IMR-90 (cell line): Measurements from ENCODE around the gene SFXN2.

Source experiments
- BHLHE40 ChIP-seq: fragments of 150-350 bp; IDR thresholded peaks from 2 replicates; pipeline ENCODE4 v1.6.1; 2016; ENCODE audit warnings: mild to moderate bottlenecking, low read depth, low read length
- FOS ChIP-seq: fragments of 150-350 bp; IDR thresholded peaks from 2 replicates; pipeline ENCODE4 v1.6.1; 2016; ENCODE audit warnings: low read depth, low read length
- POLR2A ChIP-seq: IDR thresholded peaks from 2 replicates; pipeline ENCODE4 v1.6.1; 2012; ENCODE audit warnings: mild to moderate bottlenecking, low read depth, low read length
- RAD21 ChIP-seq: IDR thresholded peaks from 2 replicates; pipeline ENCODE4 v1.6.1; 2012; ENCODE audit warnings: low read length, improper control_type of control experiment
- SMC3 ChIP-seq: fragments of 150-350 bp; IDR thresholded peaks from 2 replicates; pipeline ENCODE4 v1.6.1; 2016; ENCODE audit warnings: low read depth, mild to moderate bottlenecking, antibody characterized with exemption, low read length, moderate library complexity
- TF ChIP-seq, protein P1 (sequence below): conservative IDR thresholded peaks from 2 replicates; pipeline ENCODE4 v1.5.1; 2012; ENCODE audit warnings: mild to moderate bottlenecking, low read depth, low read length, improper control_type of control experiment

DNA sequence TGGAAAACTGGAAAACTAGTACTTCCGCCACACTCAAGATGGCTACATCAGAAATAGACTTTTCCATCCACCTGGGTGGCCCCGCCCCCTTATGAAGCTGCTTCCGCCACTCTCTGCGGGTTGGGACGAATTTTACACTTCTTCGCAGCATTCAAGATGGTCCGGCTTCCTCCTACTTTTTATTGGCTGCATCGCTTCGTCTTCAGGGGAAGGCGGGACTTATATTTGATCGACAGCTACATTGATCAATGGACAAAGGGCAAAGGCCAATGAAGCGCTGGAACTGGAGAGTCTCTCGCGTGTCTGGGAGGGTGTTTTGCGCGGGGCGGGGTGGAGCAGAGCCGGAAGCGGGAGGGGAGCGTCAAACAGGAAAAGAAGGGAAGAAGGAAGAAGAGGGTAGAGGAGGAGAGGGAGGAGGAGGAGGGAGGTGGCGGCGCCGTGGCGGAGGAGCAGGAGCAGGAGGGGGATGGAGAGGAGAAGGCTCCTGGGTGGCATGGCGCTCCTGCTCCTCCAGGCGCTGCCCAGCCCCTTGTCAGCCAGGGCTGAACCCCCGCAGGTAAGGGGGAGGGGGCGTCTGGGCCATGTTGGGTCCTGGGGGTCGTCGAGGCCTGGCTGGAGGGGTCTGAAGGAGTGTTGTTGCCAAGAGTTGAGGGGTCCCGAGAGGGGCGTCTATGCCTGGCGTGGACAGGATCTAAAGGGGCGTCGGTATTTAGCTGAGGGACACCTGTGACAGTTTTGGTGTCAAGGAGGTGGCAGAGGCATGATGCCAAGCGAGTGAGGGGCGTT lies 29.3 kb downstream of the SFXN2 start, which contains the start of gene WBP1L:
- TF ChIP-seq RAD21 (no peak), SMC3 (no peak), FOS (no peak), BHLHE40 (no peak), POLR2A (peak; percentile 79; the same call in 1 of the 2 replicates)
- TF ChIP-seq, protein P1, sequence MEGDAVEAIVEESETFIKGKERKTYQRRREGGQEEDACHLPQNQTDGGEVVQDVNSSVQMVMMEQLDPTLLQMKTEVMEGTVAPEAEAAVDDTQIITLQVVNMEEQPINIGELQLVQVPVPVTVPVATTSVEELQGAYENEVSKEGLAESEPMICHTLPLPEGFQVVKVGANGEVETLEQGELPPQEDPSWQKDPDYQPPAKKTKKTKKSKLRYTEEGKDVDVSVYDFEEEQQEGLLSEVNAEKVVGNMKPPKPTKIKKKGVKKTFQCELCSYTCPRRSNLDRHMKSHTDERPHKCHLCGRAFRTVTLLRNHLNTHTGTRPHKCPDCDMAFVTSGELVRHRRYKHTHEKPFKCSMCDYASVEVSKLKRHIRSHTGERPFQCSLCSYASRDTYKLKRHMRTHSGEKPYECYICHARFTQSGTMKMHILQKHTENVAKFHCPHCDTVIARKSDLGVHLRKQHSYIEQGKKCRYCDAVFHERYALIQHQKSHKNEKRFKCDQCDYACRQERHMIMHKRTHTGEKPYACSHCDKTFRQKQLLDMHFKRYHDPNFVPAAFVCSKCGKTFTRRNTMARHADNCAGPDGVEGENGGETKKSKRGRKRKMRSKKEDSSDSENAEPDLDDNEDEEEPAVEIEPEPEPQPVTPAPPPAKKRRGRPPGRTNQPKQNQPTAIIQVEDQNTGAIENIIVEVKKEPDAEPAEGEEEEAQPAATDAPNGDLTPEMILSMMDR: no peak
